ENCODE measurements around the gene PIK3R1.
"Not testable (repeated sequence)": the region's sequence is repeated elsewhere in the genome, so short reads cannot be mapped to it uniquely, and the experiment has no call there.

The PIK3R1 gene

GRCh38 chr5:68191083-68191791, 24.3 kb upstream of the PIK3R1 start:
- no peak for DNase-seq (ENCODE audit: low read depth)
- H3K4me3 ChIP-seq (ENCODE audit: low read depth, low read length): no peak overlapping the region

- H3K4me3 ChIP-seq (ENCODE audit: low read depth, low read length): no peak overlapping the region
- DNase-seq (ENCODE audit: low read depth): no peak
Observed at GRCh38 chr5:68192679-68193060, 22.9 kb upstream of the PIK3R1 start.

DNA sequence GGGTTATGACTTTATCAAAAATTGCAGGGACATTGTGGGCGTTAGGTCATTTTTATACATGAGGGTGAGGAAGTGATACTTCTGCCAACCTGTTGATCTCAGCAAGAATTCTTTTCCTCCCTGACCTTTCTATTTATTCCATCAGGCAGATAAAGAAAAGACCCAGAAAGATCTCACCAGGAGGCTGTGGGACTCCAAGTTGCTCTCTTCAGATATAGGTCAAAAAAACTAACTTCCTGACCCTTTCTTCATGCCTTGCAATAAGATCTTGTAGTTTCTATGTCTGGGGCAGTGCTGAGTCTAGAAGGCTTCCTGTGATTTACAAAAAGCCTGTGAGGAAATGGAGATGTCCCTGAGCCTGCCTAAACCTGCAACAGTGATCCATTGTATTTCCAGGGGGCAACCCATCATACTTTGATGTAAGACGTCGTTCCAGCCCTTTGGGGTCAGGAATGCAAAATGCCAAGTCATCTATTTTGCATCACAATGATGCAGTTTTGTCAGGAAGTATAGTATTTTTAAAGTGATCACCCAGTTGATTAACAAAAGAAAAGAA, 22.0 kb upstream of the PIK3R1 start:
- DNase-seq (ENCODE audit: low read depth): no peak
- H3K4me3 ChIP-seq (ENCODE audit: low read depth, low read length): no peak overlapping the region

DNA sequence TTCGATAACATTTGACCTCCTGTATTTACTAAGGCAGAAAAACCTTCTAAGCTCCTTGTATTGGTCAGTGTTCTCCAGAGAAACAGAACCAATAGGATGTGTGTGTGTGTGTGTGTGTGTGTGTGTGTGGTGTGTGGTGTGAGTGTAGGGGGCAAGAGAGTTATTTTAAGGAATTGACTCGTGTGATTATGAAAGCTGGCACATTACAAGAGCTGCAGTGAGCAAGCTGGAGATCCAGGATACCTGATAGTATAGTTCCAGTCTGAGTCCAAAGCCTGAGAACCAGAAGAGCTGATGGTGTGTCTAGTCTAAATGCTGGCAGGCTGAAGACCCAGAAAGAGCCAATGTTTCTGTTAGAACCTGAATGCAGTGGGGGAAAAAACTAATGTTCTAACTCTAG, 21.2 kb upstream of the PIK3R1 start:
- no peak overlapping the region for H3K4me3 ChIP-seq (ENCODE audit: low read depth, low read length)
- DNase-seq (ENCODE audit: low read depth): no peak

DNA sequence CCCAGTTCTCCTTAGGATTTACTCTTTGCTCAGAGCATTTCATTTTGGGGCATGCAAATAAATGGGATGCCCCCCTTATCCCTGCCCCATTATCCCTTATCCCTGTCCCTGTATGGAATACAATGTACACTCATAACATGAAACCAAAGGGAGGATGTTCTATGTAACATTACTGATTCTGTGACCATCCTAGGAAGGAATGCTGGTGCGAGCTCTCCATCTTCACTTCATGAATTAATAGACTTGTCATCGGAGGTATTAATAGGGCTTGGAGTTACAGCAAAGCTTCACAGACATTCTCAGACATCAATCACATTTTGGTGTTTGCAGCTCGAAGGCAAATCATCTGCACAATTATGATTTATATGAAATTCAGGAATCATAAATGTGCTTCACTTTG, 20.4 kb upstream of the PIK3R1 start:
- H3K4me3 ChIP-seq (ENCODE audit: low read depth, low read length): no peak overlapping the region
- DNase-seq (ENCODE audit: low read depth): no peak

GRCh38 chr5:68196876-68197275, 18.7 kb upstream of the PIK3R1 start:
- no peak for DNase-seq (ENCODE audit: low read depth)
- H3K4me3 ChIP-seq (ENCODE audit: low read depth, low read length): no peak overlapping the region

DNA sequence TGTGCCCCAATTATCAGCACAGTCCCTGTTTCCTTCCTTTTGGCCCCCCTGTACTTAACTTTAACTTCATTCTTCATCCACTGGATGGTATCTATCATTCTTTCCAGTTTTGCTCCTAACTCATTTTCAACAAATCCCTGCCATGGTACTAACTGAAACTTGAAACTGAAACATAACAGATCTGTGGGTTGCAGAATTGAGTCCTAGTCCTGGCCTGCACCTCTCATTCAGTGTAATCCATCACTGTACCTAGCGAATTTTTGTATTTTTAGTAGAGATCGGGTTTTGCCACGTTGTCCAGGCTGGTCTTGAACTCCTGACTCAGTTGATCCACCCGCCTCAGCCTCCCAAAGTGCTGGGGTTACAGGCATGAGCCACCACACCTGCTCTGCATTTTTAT, 15.3 kb upstream of the PIK3R1 start:
- DNase-seq (ENCODE audit: low read depth): no peak
- H3K4me3 ChIP-seq (ENCODE audit: low read depth, low read length): no peak overlapping the region

- not testable (repeated sequence) for DNase-seq (ENCODE audit: low read depth); H3K4me3 ChIP-seq (ENCODE audit: low read depth, low read length)
Observed at GRCh38 chr5:68210654-68211053, 4.9 kb upstream of the PIK3R1 start.

DNA sequence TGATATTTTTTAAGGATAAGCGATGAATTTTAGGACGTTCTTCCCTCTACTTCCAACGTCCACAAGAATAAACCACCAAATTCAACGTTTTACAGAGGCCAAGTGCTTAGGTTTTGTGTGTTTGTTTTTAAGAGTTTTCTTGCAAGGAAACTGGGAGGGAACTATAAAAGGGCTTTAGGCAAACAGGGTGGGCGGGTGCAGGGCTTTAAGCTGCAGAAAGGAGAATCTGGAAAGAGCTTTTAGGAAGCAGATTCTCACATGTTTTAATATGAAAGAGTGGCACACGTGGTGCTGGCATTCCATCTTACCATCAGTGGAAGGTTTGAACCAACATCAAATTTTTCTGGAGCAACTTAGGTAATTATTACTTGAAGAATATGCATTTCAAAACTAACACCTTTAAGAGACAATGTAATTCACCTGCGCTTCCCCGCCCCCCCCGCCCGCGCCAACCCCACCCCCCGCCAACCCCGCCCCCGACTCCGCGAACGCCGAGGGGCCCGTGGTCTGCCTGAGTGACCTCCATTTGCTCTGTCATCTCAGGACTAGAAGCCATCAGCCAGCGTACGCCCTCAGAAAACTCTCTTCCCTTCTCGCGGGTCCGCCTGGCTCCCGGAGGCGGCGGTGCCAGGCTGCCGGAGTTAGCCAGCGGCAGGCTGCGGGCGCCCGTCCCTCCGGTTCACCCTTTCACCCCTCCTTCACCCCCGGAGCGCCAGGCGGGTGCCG, 911 bp upstream of the PIK3R1 start:
- no peak for DNase-seq (ENCODE audit: low read depth)
- H3K4me3 ChIP-seq (ENCODE audit: low read depth, low read length): peak overlapping the region; percentile 93

DNA sequence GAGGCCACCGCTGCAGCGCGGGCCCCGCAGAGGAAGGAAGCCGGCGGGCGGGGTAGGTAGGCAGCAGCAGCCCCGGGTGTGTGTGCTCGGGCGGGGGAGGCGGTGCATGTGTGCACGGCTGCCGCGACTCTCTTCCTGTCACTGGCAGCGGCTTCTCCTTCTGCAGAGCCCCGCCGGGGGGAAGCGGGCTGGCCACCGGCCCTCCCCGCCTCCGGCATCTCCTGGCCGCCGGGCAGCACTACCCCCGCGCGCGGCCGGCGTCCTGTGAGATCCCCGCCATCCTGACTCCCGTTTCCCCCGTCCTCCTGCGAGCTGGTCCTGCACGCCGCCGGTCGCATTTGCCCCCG, 315 bp downstream of the PIK3R1 start:
- DNase-seq (ENCODE audit: low read depth): no peak
- peak overlapping the region; percentile 93 for H3K4me3 ChIP-seq (ENCODE audit: low read depth, low read length)

DNA sequence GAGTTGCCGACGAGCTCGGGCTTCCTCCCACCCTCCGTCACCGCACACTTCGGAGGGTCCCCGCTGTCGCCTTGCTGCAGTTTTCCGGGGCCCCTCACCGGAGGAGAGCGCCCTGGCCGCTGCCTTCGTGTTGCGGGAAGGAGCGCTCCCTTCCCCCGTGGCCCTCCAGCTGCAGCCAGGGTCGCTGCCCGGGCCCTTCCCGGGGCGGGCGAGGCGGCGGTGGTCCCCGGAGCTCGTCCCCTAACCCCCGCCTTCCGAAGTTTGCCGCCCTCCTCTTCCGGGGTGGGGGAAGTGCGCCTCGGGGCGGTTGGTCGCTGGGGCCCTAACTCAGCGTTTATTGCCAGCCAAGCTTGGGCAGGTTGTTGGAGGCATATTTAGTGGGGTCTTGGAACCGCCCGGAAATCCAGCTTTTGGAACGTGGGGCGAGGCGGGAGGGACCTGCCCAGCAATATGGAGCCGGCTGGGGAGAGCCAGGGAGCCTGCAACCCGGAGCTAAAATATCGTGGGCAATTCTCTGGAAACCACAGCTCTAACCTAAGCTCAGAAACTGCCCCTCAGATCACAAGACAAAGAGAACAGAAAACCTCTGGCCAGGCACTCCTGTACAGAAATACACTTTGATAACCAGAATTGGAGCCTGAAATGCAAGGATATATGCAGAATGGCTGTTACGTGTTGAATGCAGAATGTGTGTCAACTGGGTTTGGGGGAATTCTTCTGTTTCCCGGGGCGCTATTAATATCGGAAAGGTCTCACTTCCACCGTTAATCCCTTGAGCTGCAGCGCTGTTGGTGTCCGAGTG, 890 bp downstream of the PIK3R1 start:
- no peak for DNase-seq (ENCODE audit: low read depth)

DNA sequence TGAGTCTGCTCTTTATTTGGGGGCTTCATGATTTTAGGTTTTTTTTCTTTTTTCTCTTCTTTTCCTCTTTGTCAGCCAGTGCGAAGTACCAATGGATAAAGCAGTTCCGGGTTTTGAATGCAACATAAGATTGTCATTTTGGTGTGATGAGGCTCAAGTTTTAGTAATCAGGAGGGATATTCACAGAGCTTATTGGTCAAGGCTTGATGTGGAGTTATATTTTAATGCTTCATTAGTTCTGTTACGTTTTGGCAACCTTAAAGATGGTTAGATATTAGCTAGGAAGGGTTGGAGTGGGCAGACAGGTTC, 1.4 kb downstream of the PIK3R1 start:
- DNase-seq (ENCODE audit: low read depth): no peak
- H3K4me3 ChIP-seq (ENCODE audit: low read depth, low read length): peak overlapping the region; percentile 93

More for the DNA sequence above, 890 bp downstream of the PIK3R1 start:
- peak overlapping the region; percentile 93 for H3K4me3 ChIP-seq (ENCODE audit: low read depth, low read length)

- DNase-seq (ENCODE audit: low read depth): no peak
- H3K4me3 ChIP-seq (ENCODE audit: low read depth, low read length): peak overlapping the region; percentile 93
Observed at GRCh38 chr5:68217528-68217927, 2.0 kb downstream of the PIK3R1 start.

GRCh38 chr5:68219161-68219816, 3.7 kb downstream of the PIK3R1 start:
- no peak overlapping the region for H3K4me3 ChIP-seq (ENCODE audit: low read depth, low read length)
- DNase-seq (ENCODE audit: low read depth): no peak

DNA sequence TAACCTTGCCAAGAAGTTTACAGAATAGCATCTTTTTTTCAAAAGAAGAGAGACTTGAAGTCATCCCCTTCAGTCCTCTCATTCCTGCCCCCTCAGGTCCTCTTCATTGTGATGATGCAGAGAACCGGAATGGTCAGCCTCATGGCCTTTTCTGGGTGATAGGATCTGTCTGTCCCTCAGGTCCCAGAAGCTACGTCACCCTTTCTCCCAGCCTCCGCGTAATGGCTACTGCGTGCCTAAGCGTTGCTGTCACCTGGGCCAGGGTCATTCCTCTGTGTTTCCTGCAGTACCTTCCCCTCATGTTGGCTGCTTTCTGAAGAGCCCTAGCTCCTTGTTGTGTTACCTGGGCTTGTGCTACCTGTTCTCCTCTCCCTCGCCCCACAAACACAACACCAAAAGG, 4.7 kb downstream of the PIK3R1 start:
- DNase-seq (ENCODE audit: low read depth): no peak
- no peak overlapping the region for H3K4me3 ChIP-seq (ENCODE audit: low read depth, low read length)

DNA sequence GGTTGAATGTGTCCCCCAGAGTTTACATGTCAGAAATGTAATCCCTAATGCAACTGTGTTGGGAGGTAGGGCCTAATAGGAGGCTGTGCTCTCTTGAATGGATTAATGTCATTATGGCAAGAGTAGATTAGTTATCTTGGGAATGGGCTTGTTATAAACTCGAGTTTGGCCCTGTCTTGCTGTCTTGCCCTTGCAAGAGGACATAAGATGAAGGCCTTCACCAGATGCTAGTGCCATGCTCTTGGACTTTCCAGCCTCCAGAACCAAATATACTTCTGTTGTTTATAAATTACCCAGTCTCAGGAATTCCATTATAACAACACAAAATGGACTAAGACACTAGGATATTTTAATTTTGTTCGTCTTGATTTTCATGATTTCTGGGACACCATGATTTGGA, 5.4 kb downstream of the PIK3R1 start:
- no peak for DNase-seq (ENCODE audit: low read depth)
- no peak overlapping the region for H3K4me3 ChIP-seq (ENCODE audit: low read depth, low read length)

DNA sequence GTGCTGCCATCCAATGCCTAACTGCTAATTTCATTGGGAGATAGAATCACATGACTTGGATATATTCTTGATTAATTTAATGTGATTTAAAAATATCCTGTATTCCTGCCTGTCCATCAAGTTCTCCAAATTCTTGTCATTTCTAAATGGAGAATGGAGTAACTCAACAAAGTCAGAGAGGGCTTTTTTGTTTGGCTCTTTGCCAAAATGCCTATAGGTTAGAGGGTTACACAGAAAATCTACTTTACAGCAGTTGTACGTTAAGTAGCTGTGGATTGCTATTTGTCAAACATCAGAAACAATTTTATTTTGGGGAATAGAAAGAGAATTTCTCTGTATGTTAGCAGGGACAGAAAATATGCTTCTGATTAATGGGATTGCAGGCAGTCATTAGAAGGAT, 5.9 kb downstream of the PIK3R1 start:
- DNase-seq (ENCODE audit: low read depth): no peak
- H3K4me3 ChIP-seq (ENCODE audit: low read depth, low read length): no peak overlapping the region

DNA sequence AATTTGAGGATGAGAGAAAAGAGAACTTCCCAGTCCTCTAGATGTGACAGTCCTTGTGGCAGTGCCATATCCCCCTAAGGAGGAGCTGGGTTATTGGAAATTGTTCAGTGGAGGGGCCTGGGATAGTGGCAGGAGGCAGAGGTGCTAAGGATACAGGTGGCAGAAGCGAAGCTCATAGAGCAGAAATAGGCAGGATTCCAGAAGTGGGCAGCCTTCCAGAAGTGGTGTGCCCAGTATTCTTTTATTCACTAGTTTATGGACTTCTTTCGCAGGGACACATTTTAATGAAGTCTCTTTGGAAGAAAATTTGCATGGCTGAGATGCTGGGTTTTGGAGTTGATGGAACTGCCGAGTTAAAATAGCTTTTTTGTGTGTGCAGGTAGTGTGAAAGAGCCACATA, 6.8 kb downstream of the PIK3R1 start:
- no peak for DNase-seq (ENCODE audit: low read depth)
- H3K4me3 ChIP-seq (ENCODE audit: low read depth, low read length): no peak overlapping the region

GRCh38 chr5:68222824-68223354, 7.3 kb downstream of the PIK3R1 start:
- no peak overlapping the region for H3K4me3 ChIP-seq (ENCODE audit: low read depth, low read length)
- DNase-seq (ENCODE audit: low read depth): no peak

GRCh38 chr5:68223904-68224303, 8.3 kb downstream of the PIK3R1 start:
- no peak overlapping the region for H3K4me3 ChIP-seq (ENCODE audit: low read depth, low read length)
- DNase-seq (ENCODE audit: low read depth): no peak
